ENCODE data around the gene RPE65.
"Not testable (repeated sequence)": the region's sequence is repeated elsewhere in the genome, so short reads cannot be mapped to it uniquely, and the experiment has no call there.

The RPE65 gene

GRCh38 chr1:68453060-68453670, 3.4 kb upstream of the RPE65 start:
- DNase-seq, result no peak

DNA sequence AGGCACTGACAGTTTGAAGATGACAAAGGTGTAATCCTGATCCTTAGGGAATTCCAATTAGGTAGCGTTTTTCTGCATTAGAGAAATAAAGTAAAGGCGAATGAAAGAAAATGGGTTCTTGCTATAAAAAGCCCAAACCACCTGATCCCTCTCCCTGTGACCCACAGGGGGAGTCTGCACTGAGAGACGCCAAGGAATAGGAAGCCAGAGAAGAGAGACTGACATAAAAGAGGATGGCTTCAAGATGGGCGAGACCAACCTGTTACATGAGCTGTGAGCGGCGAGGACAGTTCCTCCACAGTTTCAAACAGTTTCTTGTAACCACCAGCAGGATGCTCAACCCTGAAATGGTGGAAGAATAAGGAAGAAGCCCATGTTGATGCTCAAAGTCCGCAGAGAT, 1.4 kb downstream of the RPE65 start:
- DNase-seq, result no peak

- no peak for DNase-seq
Measured at GRCh38 chr1:68445709-68446108, 4.0 kb downstream of the RPE65 start.

DNA sequence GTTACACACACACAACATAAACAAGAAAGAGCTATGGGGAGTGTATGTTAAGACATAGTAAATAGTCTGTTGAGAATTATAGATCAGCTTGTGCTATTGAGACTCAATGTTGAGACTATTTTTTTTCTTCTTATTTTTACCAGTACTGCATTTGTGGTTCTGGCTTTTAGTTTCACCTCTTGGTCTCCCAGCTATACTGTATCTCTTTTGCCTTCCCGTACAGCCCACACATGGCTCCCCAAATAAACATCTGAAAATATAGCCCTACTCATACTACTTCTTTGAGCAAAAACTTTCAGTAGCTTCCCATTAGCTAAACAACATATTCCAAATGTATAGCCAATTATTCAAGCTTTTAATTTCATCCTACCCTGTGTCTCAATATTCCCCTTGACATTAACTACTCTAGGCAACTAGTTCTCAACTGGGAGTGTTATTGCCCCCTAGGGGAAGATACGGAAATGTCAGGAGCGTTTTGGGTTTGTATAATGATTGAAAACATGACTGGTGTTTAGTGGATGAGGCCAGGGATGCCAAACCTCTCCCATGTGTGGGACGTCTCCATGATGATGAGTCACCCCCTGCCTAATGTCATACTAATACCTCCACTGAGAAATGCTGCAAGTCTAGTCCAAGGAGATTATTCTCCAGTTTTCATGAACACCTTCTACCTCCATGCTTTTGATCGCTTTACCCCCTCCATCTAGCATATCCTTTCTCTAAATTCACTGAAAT, 6.8 kb downstream of the RPE65 start:
- no peak for DNase-seq

DNA sequence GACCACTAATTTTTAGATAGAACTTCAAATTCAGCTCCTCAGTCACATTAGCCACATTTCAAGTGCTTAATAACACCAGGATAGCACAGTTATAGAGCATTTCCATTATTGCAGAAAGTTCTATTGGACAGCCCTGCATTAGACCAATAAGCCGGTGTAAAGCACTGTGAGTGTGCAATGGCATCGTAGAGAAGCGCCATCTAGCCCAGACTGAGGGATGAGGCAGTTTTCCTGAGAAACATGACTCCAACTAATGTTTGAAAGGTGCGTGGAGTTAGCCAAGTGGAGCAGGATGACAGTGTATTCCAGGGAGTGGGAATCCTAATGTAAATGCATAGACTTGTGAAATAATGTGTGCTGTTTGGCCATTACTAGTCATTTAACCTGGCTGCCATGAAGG, 7.7 kb downstream of the RPE65 start:
- DNase-seq, result no peak

DNA sequence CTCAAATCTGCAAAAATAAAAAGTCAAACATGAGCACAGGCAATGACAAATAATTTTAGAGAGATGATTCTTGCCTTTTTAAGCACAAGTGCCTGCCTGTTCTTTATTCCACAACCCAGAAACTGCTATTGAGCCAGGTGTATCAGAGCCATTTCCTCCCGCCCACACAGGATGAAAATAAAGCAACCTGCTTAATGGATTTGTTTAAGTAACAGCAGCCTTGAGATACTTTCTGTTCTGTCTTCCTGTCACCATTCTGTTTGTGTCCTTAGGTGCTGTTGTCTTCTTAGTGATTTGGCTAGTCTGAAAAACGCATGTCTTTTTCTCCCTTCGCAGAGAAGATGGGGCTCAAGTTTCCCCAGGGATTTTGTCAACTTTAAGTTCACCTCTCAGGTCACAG, 11.4 kb downstream of the RPE65 start:
- DNase-seq, result no peak

- DNase-seq, result no peak
Measured at GRCh38 chr1:68433395-68433794, 16.4 kb downstream of the RPE65 start.

DNA sequence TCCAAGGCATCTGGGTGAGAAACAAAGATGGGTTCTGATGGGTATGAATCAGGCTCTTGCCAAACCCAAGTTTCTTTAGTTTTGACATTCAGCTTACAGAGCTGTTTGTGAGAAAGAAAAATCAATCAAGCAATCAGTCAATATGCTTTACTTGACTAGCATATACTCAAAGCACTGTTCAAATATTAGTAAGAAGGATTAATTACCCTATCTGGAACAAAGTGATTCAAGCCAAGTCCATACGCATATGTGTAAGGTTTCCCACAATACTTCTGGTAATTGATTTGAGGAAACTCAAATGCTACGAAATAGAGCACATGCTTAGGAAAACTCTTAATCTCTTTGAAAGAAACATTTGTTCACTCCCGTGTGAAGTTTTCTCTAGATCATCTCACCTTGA, 18.7 kb downstream of the RPE65 start:
- no peak for DNase-seq

- no peak for DNase-seq
Measured at GRCh38 chr1:68429233-68429808, 20.4 kb downstream of the RPE65 start.

DNA sequence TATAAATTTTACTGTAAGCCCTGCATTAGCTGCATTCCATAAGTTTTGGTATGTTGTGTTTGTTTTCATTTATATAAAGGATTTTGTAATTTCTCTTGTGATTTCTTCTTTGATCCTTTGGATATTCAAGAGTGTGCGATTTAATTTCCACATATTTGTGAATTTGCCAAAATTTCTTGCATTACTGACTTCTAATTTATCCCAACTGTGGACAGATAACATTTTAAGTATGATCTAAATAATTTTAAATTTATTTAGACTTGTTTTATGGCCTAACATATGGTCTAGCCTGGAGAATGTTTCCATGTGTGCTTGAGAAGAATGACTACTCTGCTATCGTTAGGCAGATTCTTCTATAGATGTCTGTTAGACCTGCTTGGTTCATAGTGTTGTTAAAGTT, 23.2 kb downstream of the RPE65 start:
- no peak for DNase-seq

- DNase-seq, result no peak
Measured at GRCh38 chr1:68421350-68421749, 28.4 kb downstream of the RPE65 start.

GRCh38 chr1:68409426-68409825, 40.3 kb downstream of the RPE65 start:
- no peak for DNase-seq

- DNase-seq, result no peak
Measured at GRCh38 chr1:68401506-68401905, 48.2 kb downstream of the RPE65 start.

DNA sequence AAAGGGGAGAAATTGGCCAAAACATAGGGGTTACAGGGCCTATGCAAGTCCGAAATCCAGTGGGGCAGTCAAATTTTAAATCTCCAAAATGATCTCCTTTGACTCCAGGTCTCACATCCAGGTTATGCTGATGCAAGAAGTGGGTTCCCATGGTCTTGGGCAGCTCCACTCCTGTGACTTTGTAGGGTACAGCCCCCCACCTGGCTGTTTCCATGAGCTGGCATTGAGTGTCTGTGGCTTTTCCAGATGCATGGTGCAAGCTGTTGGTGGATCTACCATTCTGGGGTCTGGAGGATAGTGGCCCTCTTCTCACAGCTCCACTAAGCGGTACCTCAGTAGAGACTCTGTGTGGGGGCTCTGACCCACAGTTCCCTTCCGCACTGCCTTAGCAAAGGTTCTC, 54.2 kb downstream of the RPE65 start:
- not testable (repeated sequence) for DNase-seq

DNA sequence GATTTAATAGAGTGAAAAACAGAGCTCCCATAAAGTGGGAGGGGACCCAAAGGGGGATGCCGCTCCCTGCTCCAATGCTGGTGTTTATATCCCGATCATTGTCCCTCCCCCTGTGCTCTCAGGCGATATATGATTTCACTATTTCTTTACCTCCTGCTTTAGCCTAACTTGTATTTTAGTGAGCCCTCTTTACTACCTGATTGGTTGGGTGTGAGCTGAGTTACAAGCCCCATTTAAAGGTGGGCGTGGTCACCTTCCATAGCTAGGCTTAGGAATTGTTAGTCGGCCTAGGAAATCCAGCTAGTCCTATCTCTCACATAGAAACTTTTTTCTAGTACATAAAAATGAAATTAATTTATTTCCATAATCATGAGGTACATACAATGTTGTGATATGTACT, 57.3 kb downstream of the RPE65 start:
- not testable (repeated sequence) for DNase-seq

- DNase-seq, result not testable (repeated sequence)
Measured at GRCh38 chr1:68385798-68386524, 63.8 kb downstream of the RPE65 start.

GRCh38 chr1:68384872-68385411, 64.8 kb downstream of the RPE65 start:
- DNase-seq, result no peak

DNA sequence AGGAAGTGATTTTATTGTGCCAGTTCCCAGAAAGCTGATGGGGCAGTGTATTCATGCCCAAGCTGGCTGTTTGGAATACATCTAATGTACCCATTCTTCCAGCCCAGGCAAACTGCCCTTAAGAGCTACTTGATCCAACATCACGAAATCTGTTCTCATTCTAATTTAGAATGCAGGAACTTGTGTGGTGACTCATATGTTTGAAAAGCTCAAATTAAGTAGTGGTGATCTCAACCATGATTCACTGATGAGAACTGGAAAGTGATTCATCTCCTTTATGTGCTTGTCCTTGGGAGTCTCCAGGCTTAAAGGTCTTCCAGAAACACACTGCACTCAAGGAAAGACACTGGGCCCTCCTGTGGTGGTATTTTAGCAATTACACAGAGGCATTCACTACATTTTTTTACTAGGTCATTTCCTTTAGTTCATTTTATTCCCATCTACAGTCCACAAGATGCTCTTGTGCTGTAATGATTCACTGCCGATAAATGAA, 65.4 kb downstream of the RPE65 start:
- DNase-seq, result no peak

DNA sequence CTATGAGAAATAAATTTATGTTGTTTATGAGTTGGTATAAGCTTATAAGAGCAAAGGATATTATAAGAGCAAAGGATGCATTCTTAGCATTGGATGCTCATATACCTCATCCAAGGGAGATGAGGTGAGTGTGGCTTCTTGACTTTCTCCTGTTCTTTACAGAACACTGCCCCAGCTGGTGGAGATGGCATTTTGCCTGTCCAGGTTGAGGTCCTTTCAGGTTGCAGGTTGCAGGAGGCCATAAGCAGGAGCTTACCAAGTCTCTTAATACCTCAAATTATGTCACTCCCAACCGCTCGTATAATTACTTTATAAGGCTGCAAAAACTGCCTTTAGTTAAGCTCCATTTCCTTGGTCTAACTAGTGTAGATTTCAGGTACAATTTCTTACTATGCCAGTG, 66.7 kb downstream of the RPE65 start:
- no peak for DNase-seq

DNA sequence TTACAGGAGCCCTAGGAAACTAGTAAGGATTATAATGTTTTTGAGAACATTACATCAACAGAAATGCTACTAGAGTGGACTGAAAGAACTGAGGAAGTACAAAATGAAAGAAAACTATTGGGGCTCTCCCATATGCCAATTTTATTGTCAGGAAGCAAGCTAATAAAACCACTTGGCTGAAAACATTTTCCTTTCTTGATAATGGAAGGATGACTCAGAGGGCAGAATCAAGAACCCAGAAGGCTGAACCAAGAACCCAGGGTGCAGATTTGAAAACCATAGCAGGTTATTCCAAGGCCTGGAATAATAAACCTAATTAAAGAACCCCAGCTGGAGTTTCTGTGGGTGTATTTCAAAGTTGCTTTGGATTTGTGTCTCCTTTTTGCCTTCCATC, 70.7 kb downstream of the RPE65 start:
- DNase-seq, result no peak
